HG02840 (cell line): Measurements from ENCODE around the gene BATF.

Experiments used
- ATAC-seq: cut with Tn5 transposase; IDR thresholded peaks from one replicate; pipeline ENCODE4 v1.9.1; 2021; ENCODE audit warnings: mild to moderate bottlenecking, moderate library complexity, moderate number of reproducible peaks; ENCODE audit not compliant: unreplicated experiment, low FRiP score

BATF gene

DNA sequence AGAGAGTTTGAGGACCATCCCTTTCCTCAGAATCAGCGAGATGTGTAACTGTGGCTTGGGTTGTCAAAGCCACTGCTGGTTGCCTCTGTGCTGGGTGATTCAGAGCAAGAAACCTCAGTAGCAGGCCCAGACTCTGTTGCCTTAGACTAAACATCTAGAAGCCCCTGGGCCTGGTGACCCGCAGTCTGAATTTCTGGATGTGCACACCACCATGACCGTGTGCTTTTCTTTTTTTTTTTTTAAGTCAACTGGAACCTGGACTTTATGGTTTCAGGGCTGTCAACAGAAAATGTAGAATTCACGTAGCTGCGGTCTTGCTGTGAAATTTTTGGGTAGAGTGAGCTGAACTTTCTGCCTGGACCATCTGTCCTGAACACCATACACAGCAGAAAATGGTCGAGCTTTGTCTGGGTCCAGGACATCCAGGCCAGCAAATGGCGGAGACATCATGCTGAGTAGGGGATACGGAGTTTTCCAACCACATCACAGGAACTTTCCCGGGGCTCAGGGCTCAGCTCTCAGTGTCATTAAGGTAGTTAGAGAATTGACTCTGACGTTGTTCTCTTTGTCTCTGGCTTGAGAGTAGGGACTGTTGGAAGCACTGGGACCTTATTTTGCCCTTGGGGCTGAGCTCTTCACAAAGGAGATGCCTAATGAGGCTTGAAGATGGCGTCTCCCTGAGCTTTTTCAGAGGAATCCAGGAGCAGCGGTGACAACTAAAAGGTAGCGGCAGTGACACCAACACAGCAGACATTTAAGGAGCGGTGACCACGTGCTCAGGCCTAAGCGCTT lies 23.0 kb upstream of the BATF start:
- ATAC-seq = peak; percentile 51

DNA sequence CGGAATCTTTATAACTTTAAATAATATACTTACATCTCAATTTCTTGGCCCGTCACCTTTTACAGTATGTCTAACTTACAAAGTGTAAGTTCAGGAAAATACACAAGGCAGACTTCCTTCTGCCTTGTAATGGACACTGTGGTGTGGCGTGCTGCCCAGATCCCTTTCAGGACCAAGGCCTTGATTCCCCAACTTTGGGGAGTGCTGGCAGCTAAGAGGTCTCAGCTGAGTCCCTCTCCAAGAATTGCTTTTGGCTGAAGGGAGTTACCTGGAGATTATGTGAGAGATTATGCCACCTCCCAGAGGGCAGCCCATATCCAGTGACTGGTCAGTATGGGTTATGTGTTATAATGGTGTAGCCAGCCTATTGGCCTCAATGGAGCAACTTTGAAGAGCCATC lies 21.2 kb upstream of the BATF start:
- ATAC-seq = no peak

GRCh38 chr14:75504411-75504810 lies 17.9 kb upstream of the BATF start:
- no peak for ATAC-seq

DNA sequence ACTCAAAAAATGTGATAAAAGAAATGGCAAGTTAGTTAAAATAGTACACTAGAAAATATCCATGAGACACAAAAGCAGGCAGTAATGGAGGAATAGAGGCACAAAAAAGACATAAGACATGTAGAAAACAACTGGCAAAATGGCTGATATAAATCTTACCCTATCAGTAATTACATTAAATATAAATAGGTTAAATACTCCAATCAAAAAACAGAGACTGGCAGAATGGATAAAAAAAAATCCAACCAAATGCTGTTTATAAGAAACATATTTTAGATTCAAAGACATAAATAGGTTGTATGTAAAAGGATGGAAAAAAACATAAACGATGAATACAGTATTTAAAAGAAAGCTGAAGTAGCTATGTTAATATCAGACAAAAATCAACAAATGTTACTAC lies 15.3 kb upstream of the BATF start:
- ATAC-seq = no peak

GRCh38 chr14:75510547-75510946 lies 11.7 kb upstream of the BATF start:
- no peak for ATAC-seq

- ATAC-seq = no peak
Measured at GRCh38 chr14:75511201-75511600, 11.1 kb upstream of the BATF start.

GRCh38 chr14:75513911-75514672 lies 8.2 kb upstream of the BATF start:
- ATAC-seq = peak; percentile 39

GRCh38 chr14:75514673-75515628 lies 7.3 kb upstream of the BATF start:
- ATAC-seq = peak; percentile 36

DNA sequence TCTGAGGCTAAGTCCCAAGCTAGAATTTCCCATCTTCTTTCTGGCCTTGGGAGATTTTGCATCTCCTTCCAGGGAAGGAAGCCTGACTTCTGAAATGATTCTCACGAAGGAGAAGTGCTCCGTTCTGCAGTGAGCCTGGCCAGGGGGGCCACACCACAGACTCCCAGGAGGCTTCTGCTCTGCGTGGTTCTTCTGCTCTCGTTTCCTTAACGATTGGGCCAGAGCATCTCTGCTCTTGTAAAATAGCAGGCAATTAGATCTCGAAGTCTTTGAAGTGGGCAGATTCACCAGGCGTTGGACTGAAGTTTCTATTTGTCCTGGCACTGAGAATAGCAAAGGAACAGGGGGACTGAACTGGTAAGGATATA lies 6.7 kb upstream of the BATF start:
- ATAC-seq = peak; percentile 53

- no peak for ATAC-seq
Measured at GRCh38 chr14:75518625-75519024, 3.6 kb upstream of the BATF start.

GRCh38 chr14:75519394-75519793 lies 2.9 kb upstream of the BATF start:
- no peak for ATAC-seq

GRCh38 chr14:75519826-75520728 lies 2.2 kb upstream of the BATF start:
- no peak for ATAC-seq

DNA sequence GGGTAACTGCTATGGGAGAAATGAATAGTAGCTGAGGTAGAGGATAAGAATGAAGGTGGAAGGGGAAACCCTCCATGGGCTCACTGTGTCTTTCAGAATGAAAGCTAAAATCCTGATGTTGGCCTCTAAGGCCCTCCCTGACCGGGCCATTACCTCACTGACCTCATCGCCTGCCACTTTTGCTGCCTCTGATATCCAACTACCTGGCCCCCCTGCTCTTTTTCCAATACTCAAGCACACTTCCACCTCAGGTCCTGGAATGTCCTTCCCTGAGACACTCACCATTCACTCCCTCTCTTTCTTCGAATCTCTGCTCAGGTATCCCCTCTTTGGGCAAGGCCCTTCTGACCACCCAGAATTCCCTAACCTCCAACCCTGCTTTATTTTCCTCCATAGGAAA lies 1.4 kb upstream of the BATF start:
- ATAC-seq = no peak

- peak; percentile 28 for ATAC-seq
Measured at GRCh38 chr14:75521415-75522199, 662 bp upstream of the BATF start.

GRCh38 chr14:75522983-75523318 lies 682 bp downstream of the BATF start:
- ATAC-seq = no peak

- no peak for ATAC-seq
Measured at GRCh38 chr14:75523771-75524171, 1.5 kb downstream of the BATF start.

DNA sequence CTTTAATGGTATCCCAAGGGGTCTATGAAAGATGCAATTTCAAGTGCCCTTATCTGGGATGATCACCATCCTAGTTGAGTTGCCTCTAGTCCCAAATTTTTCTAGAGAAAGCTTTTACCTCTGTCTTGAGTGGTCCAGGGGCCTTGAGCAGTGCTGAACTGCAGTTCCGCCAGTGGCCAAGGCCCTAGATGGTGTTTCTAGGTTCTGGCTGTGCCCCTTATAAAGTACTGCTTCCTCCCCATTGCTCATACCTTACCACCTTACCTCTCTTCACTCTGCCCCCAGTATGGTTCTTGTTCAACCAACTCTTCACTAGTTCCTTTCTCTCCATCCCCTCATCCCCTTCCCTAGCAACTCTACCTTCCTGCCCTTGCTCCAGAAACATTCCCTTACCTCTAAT lies 3.7 kb downstream of the BATF start:
- no peak for ATAC-seq

GRCh38 chr14:75527449-75528163 lies 5.3 kb downstream of the BATF start:
- ATAC-seq = no peak

DNA sequence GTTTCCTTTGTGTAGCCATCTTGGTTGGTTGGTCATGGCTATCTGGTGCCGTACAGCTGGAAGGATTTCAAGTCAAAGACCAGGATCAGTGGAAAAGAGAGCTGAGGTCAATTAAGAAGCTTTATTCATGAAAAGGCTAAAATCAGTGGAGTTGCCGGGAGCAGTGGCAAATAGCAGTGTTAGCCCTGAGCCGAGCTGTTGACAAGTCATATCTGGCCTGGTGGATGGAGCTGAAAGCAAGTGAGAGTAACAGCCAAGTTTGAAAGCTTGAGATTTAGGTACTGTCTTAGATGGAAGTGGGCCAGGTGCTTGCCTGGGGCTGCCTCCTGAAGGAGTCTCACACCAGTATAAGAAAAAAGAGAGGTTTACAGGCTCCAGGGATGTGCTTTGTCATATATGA lies 9.0 kb downstream of the BATF start:
- ATAC-seq = no peak
